Activated CD4-positive, CD25-positive, alpha-beta regulatory T cell (primary cell): ENCODE data around the gene SLC46A3.
"Not testable (repeated sequence)": the region's sequence is repeated elsewhere in the genome, so short reads cannot be mapped to it uniquely, and the experiment has no call there.

ENCODE experiments used
- DNase-seq, 4 experiments: peaks; one replicate each; lab custom pipeline; 2025; lab: John Stamatoyannopoulos, UW

SLC46A3 gene, protein sequence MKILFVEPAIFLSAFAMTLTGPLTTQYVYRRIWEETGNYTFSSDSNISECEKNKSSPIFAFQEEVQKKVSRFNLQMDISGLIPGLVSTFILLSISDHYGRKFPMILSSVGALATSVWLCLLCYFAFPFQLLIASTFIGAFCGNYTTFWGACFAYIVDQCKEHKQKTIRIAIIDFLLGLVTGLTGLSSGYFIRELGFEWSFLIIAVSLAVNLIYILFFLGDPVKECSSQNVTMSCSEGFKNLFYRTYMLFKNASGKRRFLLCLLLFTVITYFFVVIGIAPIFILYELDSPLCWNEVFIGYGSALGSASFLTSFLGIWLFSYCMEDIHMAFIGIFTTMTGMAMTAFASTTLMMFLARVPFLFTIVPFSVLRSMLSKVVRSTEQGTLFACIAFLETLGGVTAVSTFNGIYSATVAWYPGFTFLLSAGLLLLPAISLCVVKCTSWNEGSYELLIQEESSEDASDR

DNA sequence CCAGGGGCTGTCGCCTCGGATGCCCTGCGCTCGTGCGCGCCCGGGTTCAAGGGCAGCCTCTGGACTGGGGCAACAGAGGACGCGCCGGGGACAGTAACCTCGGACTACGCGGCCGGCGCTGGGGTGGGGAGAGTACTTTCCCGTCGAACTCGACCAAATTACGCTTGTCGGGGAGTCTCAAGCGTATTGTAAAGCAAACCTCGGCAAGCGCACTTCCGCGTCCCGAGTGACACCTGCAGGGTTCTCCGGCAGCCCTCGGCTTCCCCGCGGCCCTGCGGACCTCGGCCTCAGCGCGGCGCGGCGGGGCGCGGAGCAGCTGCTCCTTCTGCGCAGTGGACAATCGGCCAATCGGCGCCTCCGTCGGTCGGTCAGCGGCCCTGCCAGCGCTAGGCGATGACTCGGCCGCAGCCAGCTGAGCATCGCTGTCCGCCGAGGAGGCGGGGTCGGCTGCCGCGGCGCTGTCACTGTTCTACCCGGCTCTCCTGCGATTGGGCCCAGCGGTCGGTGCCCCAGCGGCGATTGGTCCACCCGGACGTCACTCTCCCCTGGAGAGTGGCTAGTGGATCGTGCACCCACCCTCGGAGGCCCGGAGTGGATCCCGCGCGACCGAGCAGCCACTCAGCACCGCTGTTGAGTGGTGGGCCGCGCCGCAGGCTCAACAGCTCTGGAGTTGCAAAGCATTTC lies at the start of gene SLC46A3:
Gene SLC46A3, minus strand, starts transcription at position 428 of the 684 bp plus-strand sequence. CDS start 972 bp downstream, outside the sequence.
- peak; percentile 87 to 98 (median 92) for DNase-seq

DNA sequence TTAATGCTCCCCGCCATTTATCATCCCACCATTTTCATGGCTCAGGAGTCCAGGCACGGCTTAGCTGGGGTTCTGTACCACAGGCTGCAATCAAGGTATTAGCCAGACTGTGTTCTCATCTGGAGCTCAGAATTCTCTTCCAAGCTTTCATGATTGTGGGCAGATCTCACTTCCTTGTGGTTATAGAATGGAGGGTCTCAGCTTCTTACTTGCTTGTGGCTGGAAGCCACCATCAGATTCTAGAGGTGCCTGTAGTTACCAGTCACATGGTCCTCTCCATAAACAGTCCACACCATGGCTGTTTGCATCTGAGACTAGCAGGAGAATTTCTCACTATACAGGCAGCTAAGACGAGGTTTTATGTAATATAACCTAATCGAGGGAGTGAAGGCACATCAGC lies 45.1 kb upstream of the SLC46A3 start:
- no peak for DNase-seq

DNA sequence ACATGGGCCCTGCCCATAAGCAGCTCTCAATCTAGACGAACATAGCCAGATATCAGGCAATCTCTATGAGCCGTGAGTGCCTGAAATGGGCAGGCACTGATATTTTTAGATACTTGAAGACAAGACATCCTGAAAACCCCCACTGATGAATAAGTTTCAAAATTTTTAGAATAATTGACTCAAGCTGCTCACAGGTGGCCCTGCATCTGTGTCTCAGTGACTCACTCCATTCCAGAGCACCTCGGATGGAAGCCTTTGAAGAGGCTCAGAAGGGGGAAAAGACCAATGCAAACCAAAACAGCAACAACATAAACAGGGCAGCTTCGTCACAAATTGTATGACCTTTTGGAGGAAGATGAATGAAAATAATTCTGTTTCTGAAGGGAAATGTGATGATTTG lies 42.8 kb upstream of the SLC46A3 start:
- no peak for DNase-seq

DNA sequence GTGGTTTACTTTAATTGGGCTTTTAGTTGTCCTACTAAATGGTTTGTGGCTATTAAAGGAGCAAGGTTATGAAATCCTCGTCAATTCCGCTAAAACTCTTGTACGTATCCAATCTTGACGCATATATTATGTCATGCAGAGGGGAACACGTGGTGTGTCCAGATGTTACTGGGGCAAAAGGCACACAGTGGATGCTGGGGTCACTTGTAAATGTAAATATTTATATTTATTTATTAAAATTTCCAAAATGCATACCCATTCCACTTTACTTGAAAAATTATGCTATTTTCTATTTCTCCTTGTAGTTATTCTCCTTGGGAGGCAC lies 36.7 kb upstream of the SLC46A3 start:
- DNase-seq: no peak

DNA sequence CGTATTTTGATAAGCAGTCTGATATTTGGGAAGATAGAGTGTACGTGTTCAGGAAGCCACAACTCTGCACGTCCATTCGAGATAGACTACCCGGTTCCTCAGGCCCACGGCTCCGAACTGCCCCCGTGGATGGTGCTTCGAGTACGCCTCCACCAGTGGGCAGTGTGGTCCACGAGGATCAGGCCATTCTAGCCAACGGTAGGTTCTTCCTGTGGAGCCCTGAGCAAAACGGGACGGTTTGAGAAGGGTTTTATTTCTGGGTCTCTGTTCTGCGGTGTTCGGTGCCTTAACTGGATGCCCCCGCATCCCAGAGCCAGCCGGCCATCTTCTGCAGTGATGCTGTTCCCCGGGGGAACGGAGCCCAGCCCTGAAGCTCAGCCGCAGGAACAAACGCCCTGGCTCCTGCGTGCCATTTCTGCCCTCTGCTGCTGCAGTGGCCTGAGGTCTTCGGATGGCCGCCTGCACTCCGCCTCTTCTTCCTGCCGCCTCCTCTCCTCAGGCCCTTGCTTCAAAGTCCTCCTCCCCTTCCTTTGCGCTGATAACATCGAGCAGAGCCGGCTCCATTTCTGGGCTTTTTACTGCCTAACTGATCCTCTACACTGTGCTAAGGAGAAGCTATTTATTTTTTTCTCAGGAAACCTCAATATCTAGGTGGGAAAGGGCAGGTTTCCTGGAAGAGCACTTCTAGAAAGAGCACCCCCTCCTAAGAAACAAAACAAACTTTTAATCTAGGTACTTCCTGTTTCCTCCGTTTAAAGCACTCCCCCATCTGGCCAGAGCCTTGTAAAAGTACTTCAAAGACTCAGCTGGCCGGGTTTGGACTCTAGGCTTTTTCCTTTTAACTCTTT lies 36.2 kb upstream of the SLC46A3 start:
- no peak for DNase-seq

DNA sequence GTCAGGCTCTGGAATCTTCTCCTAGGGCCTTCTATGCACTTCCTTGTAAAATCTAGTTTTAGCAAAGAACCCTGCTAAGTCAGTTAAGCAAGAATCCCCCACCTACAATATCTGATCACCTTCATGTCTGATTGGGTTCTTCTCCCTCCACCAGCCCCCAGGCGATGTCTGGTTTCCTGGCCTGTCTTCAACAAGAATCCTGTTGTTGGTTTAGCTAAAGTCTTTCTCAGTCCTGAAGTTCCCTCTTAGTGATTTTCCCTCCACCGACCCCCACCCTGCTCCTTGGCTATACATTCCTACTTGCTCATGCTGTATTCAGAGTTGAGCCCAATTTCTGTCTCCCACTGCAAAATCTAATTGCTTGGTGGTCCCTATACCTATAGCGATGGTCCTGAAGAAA lies 35.2 kb upstream of the SLC46A3 start:
- DNase-seq: no peak

DNA sequence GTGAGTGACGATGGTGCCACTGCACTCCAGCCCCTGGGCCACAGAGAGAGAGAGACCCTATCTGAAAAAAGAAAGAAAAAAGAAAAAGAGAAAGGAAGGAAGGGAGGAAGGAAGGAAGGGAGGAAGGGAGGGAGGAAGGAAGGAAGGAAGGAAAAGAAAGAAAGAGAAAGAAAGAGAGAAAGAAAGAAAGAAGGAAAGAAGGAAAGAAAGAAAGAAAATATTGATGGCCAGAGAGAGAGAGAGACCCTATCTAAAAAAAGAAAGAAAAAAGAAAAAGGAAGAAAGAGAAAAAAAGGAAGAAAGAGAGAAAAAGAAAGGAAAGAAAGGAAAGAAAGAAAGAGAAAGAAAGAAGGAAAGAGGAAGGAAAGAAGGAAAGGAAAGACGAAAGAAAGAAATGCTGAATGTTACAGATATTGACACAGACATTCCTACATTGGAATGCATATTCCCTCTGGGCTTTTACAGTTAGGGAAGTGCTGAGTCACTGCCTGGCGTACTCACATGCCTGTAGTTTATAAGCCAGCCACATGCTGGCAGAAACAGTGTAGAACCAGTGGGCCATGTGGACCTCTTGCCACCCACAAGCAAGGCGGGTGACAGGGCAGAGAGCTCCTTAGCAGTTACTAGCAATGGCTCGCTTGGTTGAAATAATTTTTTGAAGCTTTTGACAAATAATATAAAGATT lies 34.6 kb upstream of the SLC46A3 start:
- no peak for DNase-seq

DNA sequence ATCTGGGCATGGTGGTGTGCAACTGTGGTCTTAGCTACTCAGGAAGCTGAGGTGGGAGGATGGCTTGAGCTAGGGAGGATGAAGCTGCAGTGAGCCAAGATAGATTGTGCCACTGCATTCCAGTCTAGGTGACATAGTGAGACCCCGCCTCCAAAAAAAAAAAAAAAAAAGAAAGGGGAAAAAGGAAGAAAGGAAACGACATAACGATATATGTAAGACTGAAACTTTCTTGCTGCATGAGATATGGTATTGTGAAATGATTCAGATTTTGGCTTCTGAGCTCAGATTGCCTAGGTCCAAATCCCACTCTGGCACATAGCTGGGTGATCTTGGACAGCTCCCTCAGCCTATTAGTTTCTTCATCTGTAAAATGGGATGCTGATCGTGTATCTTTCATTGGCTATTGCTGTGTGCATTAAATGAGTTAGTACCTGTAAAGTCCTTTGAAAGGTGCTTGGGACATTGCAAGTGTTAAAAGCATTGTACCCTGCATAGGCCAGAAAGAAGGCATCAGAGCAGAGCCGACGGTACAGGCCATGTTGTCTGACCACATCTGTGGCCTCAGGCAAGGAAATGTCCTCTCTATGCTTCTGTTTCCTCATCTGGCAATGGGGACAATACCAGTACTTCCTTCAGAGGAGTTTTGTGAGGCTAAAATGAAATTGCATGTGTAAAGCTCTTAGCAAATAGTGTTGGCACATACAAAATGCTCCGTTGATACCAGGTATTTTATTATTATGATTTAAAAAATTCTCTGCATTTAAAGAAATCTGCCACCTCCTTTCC lies 32.6 kb upstream of the SLC46A3 start:
- DNase-seq: no peak

DNA sequence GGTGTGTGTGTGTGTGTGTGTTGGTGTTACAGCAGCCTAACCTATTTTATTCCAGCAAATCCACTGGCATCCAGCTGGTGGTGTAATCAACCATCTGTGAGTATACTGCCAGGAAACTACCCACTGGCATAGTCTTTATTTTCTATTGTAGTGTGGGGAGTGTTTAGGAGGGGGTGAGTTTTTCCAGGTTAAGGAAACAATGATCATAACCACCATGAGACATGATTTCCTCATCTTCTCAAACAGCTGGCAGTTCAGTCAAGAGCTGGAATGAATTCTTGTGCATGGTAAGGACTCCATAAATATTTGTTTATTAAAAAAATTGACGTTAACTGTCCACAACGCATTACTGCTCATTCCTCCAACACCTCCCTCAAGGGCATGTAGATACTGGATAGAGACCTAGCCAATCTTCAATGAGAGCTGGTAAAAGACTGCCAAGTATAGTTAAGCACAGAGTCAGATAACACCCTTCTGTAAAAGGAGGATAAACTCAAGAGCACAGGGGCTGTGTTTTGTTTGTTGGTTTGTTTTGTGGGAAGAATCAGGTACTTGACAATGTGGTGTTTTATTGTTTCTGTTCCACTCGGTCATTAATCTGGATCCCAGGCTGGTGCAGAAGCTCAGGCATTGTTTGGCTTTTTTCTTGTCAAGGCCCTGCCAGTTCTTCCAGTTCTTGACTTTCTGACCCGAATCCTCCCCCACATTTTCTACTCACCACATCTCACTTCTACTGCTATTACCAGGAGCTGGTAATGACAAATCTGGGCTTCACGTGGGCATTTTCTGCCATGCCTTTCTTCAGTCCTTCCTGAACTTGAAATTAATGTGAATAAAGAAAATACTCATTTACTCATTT lies 31.6 kb upstream of the SLC46A3 start:
- no peak for DNase-seq

DNA sequence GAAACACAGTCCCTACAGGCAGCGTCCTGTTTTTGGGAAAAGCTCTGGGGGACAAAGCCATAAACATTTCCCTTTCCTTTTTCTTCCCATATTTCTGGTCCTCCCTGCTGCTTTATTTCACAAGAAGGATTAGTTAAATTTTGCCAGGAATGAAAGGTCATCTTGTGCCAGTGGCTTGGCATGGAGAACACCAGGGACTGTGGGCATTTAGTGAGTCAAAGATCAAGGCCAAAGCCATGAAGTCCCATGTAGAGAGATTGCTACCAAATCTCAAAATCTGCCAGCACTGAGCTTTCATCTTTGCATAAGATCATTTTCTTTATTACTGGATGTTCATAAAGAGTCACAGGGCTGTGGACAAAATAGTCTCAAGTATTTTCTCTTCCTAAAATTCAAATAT lies 29.1 kb upstream of the SLC46A3 start:
- DNase-seq: no peak

DNA sequence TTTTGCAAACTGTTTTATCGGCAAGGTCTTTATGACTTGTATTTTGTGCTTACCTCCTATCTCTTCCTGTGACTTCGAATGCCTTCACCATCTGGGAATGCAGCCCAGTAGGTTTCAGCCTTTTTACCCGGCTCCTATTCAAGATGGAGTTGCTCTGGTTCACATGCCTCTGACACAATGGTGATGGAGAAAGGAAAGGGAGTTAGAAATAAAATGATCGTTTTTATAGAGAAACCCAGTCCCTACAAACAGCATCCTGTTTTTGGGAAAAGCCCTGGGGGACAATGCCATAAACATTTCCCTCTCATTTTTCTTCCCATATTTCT lies 27.5 kb upstream of the SLC46A3 start:
- no peak for DNase-seq

DNA sequence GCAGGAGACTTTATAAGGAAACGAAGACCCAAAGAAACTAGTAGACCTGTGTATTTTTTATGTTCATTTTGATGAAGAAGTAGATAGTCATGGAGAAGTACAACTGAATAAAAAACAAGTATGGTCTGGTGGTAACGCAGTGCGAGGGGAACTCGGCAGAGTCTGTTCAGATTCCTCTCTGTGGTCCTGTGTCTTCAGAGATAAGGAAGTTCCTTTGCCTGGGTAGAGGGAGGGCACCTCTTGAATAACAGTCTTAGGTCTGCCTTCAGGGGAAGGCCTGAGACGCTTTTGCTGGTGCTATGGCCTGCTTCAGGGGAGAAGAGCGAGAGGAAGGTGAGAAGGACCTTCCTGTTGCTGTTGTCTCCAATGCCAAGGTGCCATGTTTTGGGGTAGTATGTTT lies 25.9 kb upstream of the SLC46A3 start:
- no peak for DNase-seq

DNA sequence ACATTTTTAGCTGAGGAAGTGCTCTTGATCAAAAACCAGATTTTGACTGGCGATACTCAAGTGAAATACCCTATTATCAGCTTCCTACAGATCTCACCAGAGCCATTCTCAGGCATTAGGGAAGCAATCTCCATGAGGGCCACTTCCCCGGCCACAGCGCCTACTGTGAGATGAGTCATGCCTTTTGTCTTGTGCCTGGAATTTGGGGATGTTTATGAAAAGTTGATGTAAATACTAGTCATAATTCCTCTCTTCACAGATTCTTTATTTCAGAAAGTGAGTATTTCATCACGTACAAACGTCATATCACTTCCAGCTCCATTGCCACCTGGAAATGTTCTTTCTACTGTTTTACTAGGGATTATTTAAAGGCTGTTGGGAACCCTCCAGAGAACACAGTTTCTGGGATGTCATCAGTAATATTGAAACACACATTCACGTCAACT lies 25.3 kb upstream of the SLC46A3 start:
- no peak for DNase-seq

DNA sequence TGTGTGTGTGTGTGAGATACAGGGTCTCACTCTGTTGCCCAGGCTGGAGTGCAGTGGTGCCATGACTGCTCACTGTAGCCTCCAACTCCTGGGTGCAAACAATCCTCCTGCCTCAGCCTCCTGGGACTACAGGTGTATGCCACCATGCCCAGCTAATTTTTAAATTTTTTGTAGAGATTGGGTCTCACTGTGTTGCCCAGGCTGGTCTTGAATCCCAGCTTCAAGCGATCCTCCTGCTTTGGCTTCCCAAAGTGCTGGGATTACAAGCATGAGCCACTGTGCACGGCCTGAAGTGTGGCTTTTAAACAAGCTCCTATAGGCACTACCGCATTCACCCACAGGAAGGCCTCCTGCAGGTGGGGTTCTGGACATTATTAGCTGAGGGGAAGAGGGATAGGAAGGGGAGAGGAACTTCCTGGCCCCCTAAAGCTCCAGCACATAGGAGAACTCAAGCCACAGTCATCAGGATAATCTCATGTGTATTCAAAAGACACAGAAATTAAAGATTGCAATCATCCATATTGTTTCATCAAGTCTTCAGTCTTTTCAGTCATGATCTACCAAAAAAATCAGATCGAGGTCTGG lies 24.8 kb upstream of the SLC46A3 start:
- DNase-seq: no peak

DNA sequence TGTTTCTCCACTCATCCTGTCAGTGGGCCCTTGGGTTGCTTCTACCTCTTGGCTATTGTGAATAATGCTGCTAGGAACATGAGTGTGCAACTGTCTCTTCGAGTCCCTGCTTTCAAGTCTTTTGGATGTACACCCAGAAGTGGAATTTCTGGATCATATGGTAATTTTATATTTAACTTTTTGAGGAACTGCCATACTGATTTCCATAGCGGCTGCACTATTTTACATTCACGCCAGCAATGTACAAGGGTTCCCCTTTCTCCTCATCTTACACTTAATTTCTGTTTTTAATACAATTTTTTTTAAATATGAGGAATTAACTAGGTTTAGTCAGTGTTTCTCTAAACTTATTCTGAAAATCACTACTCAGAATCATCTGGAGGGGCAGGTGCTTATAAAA lies 24.2 kb upstream of the SLC46A3 start:
- no peak for DNase-seq

DNA sequence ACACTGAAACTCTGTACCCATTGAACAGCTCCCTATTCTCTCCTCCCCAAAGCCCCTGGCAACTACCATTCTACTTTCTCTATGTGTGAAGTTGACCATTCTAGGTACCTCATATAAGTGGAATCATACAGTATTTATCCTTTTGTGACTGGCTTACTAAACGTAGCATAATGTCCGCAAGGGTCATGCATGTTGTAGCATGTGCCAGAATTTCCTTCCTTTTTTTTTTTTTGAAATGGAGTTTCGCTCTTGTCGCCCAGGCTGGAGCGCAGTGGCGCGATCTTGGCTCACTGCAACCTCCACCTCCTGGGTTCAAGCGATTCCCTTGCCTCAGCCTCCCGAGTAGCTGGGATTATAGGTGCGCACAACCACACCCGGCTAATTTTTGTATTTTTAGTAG lies 23.7 kb upstream of the SLC46A3 start:
- not testable (repeated sequence) for DNase-seq

DNA sequence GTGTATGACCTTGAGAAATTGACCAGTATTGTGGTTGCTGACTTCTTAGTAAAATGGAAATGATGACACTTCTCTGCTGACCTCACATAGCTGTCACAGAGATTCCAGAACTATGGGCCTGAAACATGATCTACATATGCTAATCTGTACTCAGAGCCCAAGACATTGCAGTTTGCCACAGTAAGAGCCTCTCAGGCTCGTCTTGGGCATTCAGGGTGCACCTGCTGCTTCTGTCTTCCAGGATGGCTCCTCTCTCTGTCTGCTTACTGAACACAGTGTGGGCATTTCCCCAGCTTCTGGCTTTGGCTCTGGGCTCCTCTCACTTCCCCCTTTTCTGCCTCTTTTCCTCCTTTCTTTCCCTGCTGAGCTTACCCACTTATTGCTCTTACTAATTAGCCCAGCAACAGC lies 22.3 kb upstream of the SLC46A3 start:
- DNase-seq: no peak

DNA sequence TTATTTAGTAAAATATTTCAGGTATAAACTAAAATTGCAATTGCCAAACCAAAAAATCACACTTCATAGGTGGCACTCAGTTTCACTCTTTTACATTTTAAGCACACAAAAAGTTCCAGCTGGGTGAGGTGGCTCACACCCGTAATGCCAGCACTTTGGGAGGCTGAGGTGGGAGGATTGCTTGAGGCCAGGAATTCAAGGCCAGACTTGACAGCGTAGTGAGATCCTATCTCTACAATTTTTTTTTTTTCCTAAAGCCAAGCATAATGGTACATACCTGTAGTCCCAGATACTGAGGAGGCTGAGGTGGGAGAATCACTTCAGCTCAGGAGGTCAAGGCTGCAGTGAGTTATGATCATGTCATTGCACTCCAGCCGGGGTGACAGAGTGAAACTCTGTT lies 20.6 kb upstream of the SLC46A3 start:
- DNase-seq: no peak

DNA sequence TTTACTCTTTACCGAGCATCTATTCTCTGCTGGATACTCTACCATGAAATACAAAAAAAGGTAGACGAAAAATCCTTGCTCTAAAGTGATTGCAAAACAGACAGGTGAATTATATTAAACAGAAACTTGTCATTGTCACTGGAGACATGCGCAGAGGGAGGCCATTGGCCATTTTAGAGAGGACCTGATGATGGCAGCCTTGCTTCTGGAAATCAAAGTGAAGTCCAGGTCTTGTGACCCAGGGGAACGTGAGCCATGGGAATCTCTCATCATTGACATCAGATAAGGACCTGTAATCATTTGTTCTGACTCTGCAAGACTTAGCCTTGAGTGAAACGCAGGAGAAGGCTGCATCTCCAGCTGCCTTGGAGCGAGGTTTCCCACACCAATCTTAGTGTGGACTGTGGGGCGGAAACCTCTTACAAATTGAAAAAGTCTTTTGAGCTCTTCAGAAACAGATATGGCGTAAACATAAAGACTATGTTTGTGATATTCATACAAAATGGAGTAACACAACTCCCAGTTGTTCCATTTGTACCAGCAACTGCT lies 16.8 kb upstream of the SLC46A3 start:
- DNase-seq: no peak

DNA sequence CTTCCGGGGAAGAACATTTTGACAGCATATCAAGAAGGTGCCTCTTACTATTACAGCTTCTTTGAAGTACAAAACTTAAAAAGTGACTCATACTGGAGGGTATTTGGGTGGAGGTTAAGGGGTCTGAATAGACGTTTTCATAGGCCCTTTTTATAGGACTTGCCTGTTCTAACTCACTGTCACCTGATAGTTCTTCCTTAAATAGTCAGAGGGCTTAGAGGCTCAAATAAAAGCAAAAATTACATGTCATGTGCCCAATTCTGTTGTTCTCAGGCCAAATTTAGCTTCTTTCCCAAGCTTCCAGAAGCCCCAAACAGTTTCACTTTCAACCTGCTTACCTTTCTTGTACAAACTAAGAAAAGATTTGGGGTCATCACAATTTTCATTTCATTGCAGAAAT lies 16.1 kb upstream of the SLC46A3 start:
- no peak for DNase-seq
